ENCODE results near the gene SLC44A1. TPM values are rescaled to one million over a fixed set of nuclear protein-coding genes. Genes with fewer than 3 reads are reported as not detected.

Gene SLC44A1
- total RNA-seq: 100 to 1,000 TPM in 1 of 8 experiments, 10 to 100 TPM in 3, 1 to 10 TPM in 4; 7.3 to 166 (median 24.9) TPM

DNA sequence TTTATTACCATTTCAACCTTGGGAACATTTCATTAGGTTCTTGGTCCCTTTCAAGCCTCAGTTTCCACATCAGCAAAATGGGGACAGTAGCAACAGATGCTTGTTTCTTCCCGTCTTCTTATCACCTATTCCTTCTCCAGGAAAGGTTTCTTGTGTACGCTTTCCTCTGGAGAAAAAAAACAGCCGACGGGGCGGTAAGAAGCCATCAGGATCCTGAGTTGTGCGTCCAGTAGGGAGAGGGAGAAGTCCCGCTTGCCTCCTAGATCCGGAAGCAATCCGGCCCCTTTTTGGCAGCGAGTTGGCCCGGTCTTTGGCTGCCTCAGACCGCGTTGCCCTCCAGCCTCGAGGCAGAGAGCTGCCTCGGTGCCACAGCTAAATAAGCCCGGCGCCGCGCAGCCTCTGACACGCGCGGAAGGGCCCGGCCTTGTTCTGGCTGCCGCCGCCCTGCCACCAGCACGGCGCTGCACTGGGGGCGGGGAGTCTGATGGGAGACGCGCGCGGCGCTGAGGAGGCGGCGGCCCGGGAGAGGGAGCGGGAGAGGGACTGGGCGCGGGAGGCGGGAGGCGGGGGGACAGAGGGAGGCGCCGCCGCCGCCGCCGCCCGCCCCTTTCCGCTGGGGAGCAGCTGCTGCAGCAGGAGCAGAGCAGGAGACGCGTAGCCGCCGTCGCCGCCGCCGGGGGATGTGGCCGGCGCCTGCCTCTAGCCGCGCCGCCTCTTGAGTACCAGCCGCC lies at the start of gene SLC44A1:
Gene SLC44A1 (plus strand): TSS at position 649 of the 731 bp plus-strand sequence. CDS start 218 bp downstream, outside the sequence.
- ATAC-seq (replicated peaks in 6 of 8): peak; percentile 90 to 98 (median 97)
- 9 to 71% (median 30%) methylated on average over 1 to 10 of the region's 63 CpGs; no CpG with 5 or more reads in 2 of the 10 experiments for WGBS, 10 experiments
- H3K27ac ChIP-seq: peak within 1 kb of the TSS; percentile 70 to 74
- in situ Hi-C loops (cut with MboI; ENCODE audit: low pct_unique_long_range_greater_than_20kb in 2 of 9, low sequenced_read_pairs in 9 of 9, unreplicated experiment in 9 of 9): loop anchor here in 2 of 9 experiments (10.0 to 25.0 kb wide), 2 partner anchors 307 to 319 kb away; partner anchors contain the start of gene ABCA1 (in 2 of the 2)
- peaks cover 0 to 18% of the 10 kb centered on the region in 2 donors for H3K4me1 ChIP-seq (replicated peaks in 1 of 2)
- H3K4me3 ChIP-seq: peak within 1 kb of the TSS; percentile 49 to 64 (median 62)

DNA sequence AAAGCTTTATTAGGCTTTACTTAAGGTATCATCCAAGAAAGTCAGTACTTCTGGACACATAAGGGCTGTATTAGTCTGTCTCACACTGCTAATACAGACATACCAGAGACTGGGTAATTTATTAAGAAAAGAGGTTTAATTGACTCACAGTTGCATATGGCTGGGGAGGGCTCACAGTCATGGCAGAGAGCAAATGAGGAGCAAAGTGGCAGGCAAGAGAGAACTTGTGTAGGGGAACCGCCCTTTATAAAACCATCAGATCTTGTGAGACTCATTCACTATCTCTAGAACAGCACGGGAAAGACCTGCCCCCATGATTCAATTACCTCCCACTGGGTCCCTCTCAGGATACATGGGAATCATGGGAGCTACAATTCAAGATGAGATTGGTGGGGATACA lies 49.2 kb upstream of the SLC44A1 start:
- no peak for ATAC-seq (replicated peaks in 6 of 8)
- Histone ChIP-seq H3K4me3 (no peak overlapping the region), H3K4me1 (replicated peaks in 1 of 2) (peaks cover 7 to 10% of the 10 kb centered on the region in 2 donors), H3K27ac (no peak overlapping the region)
- WGBS, 10 experiments: 48 to 100% (median 80%) methylated on average over 1 to 2 of the region's 2 CpGs; no CpG with 5 or more reads in 4 of the 10 experiments
- in situ Hi-C loops (cut with MboI; ENCODE audit: low pct_unique_long_range_greater_than_20kb in 2 of 9, low sequenced_read_pairs in 9 of 9, unreplicated experiment in 9 of 9): no loop called here

DNA sequence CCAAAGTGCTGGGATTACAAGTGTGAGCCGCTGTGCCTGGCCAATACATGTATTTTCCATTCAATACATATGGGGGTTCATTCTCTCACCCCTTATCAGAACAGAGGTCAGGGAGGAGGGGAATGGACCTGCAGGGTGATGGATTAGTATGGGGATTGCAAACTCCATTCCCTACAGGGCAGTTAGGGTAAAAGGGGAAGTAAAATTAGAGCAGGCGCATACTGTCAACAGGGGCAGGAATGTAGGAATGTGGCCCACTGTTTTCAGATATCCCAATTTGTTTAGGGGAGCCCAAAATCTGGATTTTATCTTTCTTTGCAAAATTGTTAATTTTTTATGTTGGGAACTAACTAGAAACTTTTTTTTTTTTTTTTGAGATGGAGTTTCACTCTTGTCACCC lies 46.4 kb upstream of the SLC44A1 start:
- H3K4me3 ChIP-seq: no peak overlapping the region
- no peak for ATAC-seq (replicated peaks in 6 of 8)
- peaks cover 7 to 10% of the 10 kb centered on the region in 2 donors for H3K4me1 ChIP-seq (replicated peaks in 1 of 2)
- H3K27ac ChIP-seq: no peak overlapping the region
- 80 to 100% (median 94%) methylated on average over 1 to 2 of the region's 2 CpGs; no CpG with 5 or more reads in 2 of the 10 experiments for WGBS, 10 experiments
- in situ Hi-C loops (cut with MboI; ENCODE audit: low pct_unique_long_range_greater_than_20kb in 2 of 9, low sequenced_read_pairs in 9 of 9, unreplicated experiment in 9 of 9): no loop called here

DNA sequence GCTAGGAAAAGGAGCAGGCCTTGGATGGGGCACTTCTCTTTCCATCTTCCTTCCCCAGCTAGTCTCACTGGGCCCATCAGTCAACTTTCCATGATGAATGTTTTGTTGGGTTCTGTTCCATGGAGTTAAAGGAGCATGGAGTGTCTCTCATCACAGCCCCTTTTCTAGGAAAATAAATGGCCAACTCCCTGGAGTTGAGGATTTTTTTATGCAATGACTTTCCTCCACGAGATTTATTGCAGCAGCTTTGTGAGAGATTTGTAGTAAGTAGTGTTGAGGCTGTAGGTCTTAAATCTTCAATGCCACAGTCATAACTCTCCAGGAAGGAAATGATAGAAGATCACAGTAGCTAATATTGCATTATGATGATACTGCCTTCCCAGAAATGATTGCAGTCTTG lies 45.6 kb upstream of the SLC44A1 start:
- peaks cover 7 to 10% of the 10 kb centered on the region in 2 donors for H3K4me1 ChIP-seq (replicated peaks in 1 of 2)
- WGBS, 10 experiments: 29 to 100% (median 57%) methylated on average over 1 of the region's 1 CpG; no CpG with 5 or more reads in 7 of the 10 experiments
- H3K4me3 ChIP-seq: no peak overlapping the region
- H3K27ac ChIP-seq: no peak overlapping the region
- ATAC-seq (replicated peaks in 6 of 8): peak in 5 of 8 experiments; percentile 80 to 96 (median 94)
- in situ Hi-C loops (cut with MboI; ENCODE audit: low pct_unique_long_range_greater_than_20kb in 2 of 9, low sequenced_read_pairs in 9 of 9, unreplicated experiment in 9 of 9): no loop called here

DNA sequence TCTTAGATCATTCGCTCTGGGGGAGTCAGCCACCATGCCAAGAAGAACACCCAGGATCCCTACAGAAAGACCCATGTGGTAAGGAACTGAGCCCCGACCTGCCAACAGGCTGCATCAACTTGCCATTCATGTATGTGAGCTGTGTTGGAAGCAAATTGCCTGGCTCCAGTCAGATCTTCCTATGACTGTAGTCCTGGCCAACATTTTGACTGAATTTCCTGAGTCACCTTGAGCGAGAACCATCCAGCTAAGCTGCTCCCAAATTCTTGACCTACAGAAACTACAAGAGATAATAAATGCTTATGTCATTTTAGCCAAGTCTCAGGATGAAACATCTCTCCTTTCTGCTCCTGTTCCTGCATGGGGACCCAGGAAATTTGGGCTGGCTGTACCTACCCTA lies 40.0 kb upstream of the SLC44A1 start:
- ATAC-seq (replicated peaks in 6 of 8): no peak
- WGBS, 10 experiments: 80 to 100% (median 100%) methylated on average over 1 to 3 of the region's 3 CpGs; no CpG with 5 or more reads in 4 of the 10 experiments
- H3K4me3 ChIP-seq: no peak overlapping the region
- in situ Hi-C loops (cut with MboI; ENCODE audit: low pct_unique_long_range_greater_than_20kb in 2 of 9, low sequenced_read_pairs in 9 of 9, unreplicated experiment in 9 of 9): no loop called here
- H3K4me1 ChIP-seq (replicated peaks in 1 of 2): peaks cover 12 to 14% of the 10 kb centered on the region in 2 donors
- no peak overlapping the region for H3K27ac ChIP-seq

GRCh38 chr9:105205787-105206495 lies 38.5 kb upstream of the SLC44A1 start:
- H3K4me1 ChIP-seq (replicated peaks in 1 of 2): peaks cover 6 to 14% of the 10 kb centered on the region in 2 donors
- in situ Hi-C loops (cut with MboI; ENCODE audit: low pct_unique_long_range_greater_than_20kb in 2 of 9, low sequenced_read_pairs in 9 of 9, unreplicated experiment in 9 of 9): no loop called here
- no peak overlapping the region for H3K27ac ChIP-seq
- H3K4me3 ChIP-seq: no peak overlapping the region
- peak in 7 of 8 experiments; percentile 49 to 97 (median 61) for ATAC-seq (replicated peaks in 6 of 8)
- 20 to 100% (median 52%) methylated on average over 1 to 2 of the region's 2 CpGs; no CpG with 5 or more reads in 2 of the 10 experiments for WGBS, 10 experiments

DNA sequence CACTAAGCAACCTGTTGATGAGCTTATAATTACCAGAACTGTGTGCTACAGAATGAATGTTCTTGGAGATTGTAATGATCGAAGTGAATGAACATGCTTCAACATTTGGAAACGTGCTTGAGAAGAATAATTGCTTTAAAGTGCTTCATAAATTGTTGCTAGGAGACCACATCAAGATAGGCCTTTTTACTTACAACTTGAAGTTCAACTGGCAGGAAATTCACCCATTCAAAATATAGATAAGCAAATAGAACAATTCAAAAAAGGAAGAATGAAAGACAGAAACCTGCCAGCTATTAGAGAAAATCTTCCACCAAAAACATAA lies 38.0 kb upstream of the SLC44A1 start:
- H3K27ac ChIP-seq: no peak overlapping the region
- ATAC-seq (replicated peaks in 6 of 8): no peak
- 0 to 40% (median 17%) methylated on average over 1 to 2 of the region's 2 CpGs; no CpG with 5 or more reads in 2 of the 10 experiments for WGBS, 10 experiments
- no peak overlapping the region for H3K4me3 ChIP-seq
- H3K4me1 ChIP-seq (replicated peaks in 1 of 2): peaks cover 6 to 14% of the 10 kb centered on the region in 2 donors
- in situ Hi-C loops (cut with MboI; ENCODE audit: low pct_unique_long_range_greater_than_20kb in 2 of 9, low sequenced_read_pairs in 9 of 9, unreplicated experiment in 9 of 9): no loop called here

- ATAC-seq (replicated peaks in 6 of 8): no peak
- H3K4me1 ChIP-seq (replicated peaks in 1 of 2): peaks cover 6 to 14% of the 10 kb centered on the region in 2 donors
- in situ Hi-C loops (cut with MboI; ENCODE audit: low pct_unique_long_range_greater_than_20kb in 2 of 9, low sequenced_read_pairs in 9 of 9, unreplicated experiment in 9 of 9): no loop called here
- 39 to 100% (median 84%) methylated on average over 1 to 6 of the region's 6 CpGs; no CpG with 5 or more reads in 1 of the 10 experiments for WGBS, 10 experiments
- H3K4me3 ChIP-seq: no peak overlapping the region
- H3K27ac ChIP-seq: no peak overlapping the region
Observed at GRCh38 chr9:105206821-105207699, 37.4 kb upstream of the SLC44A1 start.

- Histone ChIP-seq H3K4me3 (no peak overlapping the region), H3K4me1 (replicated peaks in 1 of 2) (peaks cover 10 to 11% of the 10 kb centered on the region in 2 donors), H3K27ac (no peak overlapping the region)
- WGBS, 10 experiments: 0 to 67% (median 40%) methylated on average over 1 to 3 of the region's 4 CpGs; no CpG with 5 or more reads in 1 of the 10 experiments
- peak in 4 of 8 experiments; percentile 28 to 64 (median 32) for ATAC-seq (replicated peaks in 6 of 8)
- in situ Hi-C loops (cut with MboI; ENCODE audit: low pct_unique_long_range_greater_than_20kb in 2 of 9, low sequenced_read_pairs in 9 of 9, unreplicated experiment in 9 of 9): no loop called here
Observed at GRCh38 chr9:105216440-105217178, 27.8 kb upstream of the SLC44A1 start.

GRCh38 chr9:105218673-105219072 lies 25.8 kb upstream of the SLC44A1 start:
- Histone ChIP-seq H3K27ac (no peak overlapping the region), H3K4me3 (no peak overlapping the region), H3K4me1 (replicated peaks in 1 of 2) (peaks cover 10 to 11% of the 10 kb centered on the region in 2 donors)
- no peak for ATAC-seq (replicated peaks in 6 of 8)
- WGBS, 10 experiments: 45 to 100% (median 76%) methylated on average over 1 to 5 of the region's 5 CpGs; no CpG with 5 or more reads in 4 of the 10 experiments
- in situ Hi-C loops (cut with MboI; ENCODE audit: low pct_unique_long_range_greater_than_20kb in 2 of 9, low sequenced_read_pairs in 9 of 9, unreplicated experiment in 9 of 9): no loop called here

DNA sequence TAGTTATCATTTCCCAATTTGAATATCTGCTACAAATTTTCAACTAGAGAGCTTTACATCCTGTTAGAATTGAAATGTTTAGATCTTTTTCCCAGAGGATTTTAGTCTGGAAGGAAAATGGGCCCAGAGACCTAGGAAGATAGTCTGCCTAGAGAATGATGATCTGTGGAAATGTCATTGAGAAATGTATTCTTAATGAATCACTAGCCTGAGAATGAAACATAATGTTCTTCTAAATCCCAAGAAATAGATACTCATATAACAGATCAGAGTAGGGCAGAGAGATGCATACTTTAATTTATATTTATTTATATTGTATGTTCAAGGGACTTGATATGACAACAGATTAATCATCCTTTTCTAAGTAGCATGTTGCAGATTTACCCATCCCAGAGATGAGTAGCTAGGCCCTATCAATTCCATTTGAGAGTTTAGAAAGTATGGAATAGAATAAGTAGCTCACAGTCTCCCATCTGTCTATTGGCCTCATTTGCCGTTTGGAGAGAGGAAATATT lies 25.1 kb upstream of the SLC44A1 start:
- in situ Hi-C loops (cut with MboI; ENCODE audit: low pct_unique_long_range_greater_than_20kb in 2 of 9, low sequenced_read_pairs in 9 of 9, unreplicated experiment in 9 of 9): no loop called here
- H3K4me1 ChIP-seq (replicated peaks in 1 of 2): peaks cover 10 to 11% of the 10 kb centered on the region in 2 donors
- ATAC-seq (replicated peaks in 6 of 8): no peak
- no peak overlapping the region for H3K4me3 ChIP-seq
- H3K27ac ChIP-seq: no peak overlapping the region
- 0 to 100% (median 88%) methylated on average over 1 of the region's 1 CpG; no CpG with 5 or more reads in 3 of the 10 experiments for WGBS, 10 experiments

DNA sequence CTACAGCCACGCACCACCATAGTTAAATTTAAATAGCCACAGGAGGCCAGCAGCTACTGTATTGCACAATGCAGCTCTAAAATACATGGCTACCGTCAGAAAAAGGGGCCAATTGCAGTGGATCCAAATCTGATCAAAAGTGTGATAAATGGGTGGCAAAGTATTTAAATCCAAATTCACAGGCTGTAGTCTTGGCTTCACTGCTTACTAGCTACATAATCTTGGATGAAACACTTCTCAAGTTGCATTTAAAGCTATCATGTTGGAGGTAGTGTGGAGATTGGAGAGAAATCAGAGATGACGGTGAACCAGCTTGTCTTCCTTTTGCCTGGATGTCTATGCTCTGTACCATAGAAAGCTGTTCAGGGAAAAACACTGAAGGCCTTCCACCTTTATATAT lies 24.0 kb upstream of the SLC44A1 start:
- ATAC-seq (replicated peaks in 6 of 8): no peak
- 67 to 100% (median 85%) methylated on average over 1 to 2 of the region's 3 CpGs; no CpG with 5 or more reads in 4 of the 10 experiments for WGBS, 10 experiments
- no peak overlapping the region for H3K27ac ChIP-seq
- peaks cover 10 to 11% of the 10 kb centered on the region in 2 donors for H3K4me1 ChIP-seq (replicated peaks in 1 of 2)
- in situ Hi-C loops (cut with MboI; ENCODE audit: low pct_unique_long_range_greater_than_20kb in 2 of 9, low sequenced_read_pairs in 9 of 9, unreplicated experiment in 9 of 9): no loop called here
- H3K4me3 ChIP-seq: no peak overlapping the region

All from motor neuron (in vitro differentiated cells).